Activated CD4-positive, alpha-beta T cell treated with anti-CD3 and anti-CD28 coated beads, Interleukin-2, amount 10 ng/mL, durations not matched to agents 24 days and 14 days (primary cell): ENCODE data around the gene JSRP1. TPM values are rescaled to one million over a fixed set of nuclear protein-coding genes. Genes with fewer than 3 reads are reported as not detected.

Experiments
- DNase-seq: peaks from one replicate; pipeline ENCODE4 v3.0.0; 2022
- H3K27ac Mint-ChIP-seq: one replicate; pipeline ENCODE4 v1.8.0; 2022; ENCODE audit warnings: mild to moderate bottlenecking, mixed read lengths
- H3K27me3 Mint-ChIP-seq: one replicate; pipeline ENCODE4 v1.8.0; 2022; ENCODE audit warnings: mixed read lengths
- H3K36me3 Mint-ChIP-seq: one replicate; pipeline ENCODE4 v1.8.0; 2022; ENCODE audit warnings: low read depth, mild to moderate bottlenecking, mixed read lengths
- H3K4me1 Mint-ChIP-seq: one replicate; pipeline ENCODE4 v1.8.0; 2021; ENCODE audit warnings: mixed read lengths
- H3K4me3 Mint-ChIP-seq: one replicate; pipeline ENCODE4 v1.8.0; 2022; ENCODE audit warnings: mild to moderate bottlenecking, moderate library complexity, mixed read lengths
- H3K9me3 Mint-ChIP-seq: one replicate; pipeline ENCODE4 v1.8.0; 2021; ENCODE audit warnings: mixed read lengths
- intact Hi-C: fragments of 100-400 bp; cut with micrococcal nuclease; formaldehyde crosslinking; loops from one replicate; pipeline ENCODE4 v1.15.1; 2023
- total RNA-seq: library from RNA; stranded (reverse); gene quantifications from 2 replicates; pipeline ENCODE4 v1.2.3, GENCODE V29; 2022

JSRP1 gene, protein sequence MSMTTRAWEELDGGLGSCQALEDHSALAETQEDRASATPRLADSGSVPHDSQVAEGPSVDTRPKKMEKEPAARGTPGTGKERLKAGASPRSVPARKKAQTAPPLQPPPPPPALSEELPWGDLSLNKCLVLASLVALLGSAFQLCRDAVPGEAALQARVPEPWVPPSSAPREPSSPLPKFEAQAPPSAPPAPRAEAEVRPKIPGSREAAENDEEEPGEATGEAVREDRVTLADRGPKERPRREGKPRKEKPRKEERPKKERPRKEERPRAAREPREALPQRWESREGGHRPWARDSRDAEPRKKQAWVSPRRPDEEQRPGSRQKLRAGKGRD
- 0.40 and 0.91 TPM in 2 replicates for total RNA-seq

GRCh38 chr19:2255982-2256685 lies at the start of gene JSRP1:
JSRP1 (minus strand) TSS chr19:2256417; CDS start chr19:2255314, 1,103 bp downstream.
- Mint-ChIP-seq H3K27me3 (peaks cover 15% of the 10 kb centered on the region), H3K27ac (peak within 1 kb of the TSS; percentile 94), H3K36me3 (no peaks in the 10 kb centered on the region), H3K9me3 (no peaks in the 10 kb centered on the region), H3K4me3 (no peak within 1 kb of the TSS), H3K4me1 (peaks cover 27% of the 10 kb centered on the region)
- no peak for DNase-seq
- intact Hi-C loops = no loop called here

DNA sequence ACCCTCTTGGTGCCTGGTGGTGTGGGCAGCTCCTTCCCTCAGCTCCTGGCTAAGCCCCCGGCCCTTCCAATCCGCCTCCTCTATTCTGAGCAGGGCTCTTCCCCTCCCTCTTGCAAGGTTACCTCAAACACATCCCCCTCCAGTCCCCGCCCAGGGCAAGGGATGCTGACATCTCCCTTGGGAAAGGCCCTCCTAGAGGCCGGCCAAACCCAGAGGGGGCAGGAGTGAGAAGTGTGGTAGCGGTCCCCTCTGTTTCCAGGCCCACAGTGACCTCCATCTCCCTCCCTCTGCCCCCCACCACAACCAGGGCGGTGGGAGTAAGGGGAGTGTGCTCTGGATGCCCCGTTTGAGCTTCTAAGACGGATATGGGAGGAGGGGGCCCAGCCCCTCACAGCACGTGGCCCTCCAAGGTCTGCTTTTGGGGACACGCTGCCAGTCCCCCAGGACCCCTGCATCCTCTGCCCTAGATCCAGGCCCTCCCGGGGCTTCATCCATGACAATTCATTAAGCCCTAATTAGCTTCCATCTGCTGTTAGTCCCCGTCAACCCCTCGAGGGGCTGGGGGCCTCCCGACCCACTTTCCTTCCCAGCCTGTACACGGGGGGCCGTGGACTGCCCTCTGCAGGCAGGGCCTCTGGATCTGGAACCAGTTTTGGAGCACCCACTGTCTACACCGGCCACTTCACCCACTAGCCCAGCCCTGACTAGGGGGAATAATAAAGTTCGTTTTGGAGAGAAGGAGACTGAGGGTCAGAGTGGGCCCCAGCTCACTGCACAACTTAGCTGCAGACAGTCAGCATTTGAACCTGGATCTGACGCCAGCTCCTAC lies 49.4 kb upstream of the JSRP1 start:
- H3K27ac Mint-ChIP-seq = no peak overlapping the region
- intact Hi-C loops = no loop called here
- no peaks in the 10 kb centered on the region for H3K9me3 Mint-ChIP-seq
- no peak overlapping the region for H3K4me3 Mint-ChIP-seq
- DNase-seq = no peak
- peaks cover 7% of the 10 kb centered on the region for H3K4me1 Mint-ChIP-seq
- H3K36me3 Mint-ChIP-seq = peaks cover 4% of the 10 kb centered on the region
- H3K27me3 Mint-ChIP-seq = peaks cover 64% of the 10 kb centered on the region

GRCh38 chr19:2303211-2303798 lies 47.1 kb upstream of the JSRP1 start:
- intact Hi-C loops = no loop called here
- H3K27me3 Mint-ChIP-seq = peaks cover 45% of the 10 kb centered on the region
- H3K9me3 Mint-ChIP-seq = no peaks in the 10 kb centered on the region
- H3K36me3 Mint-ChIP-seq = peaks cover 4% of the 10 kb centered on the region
- peaks cover 4% of the 10 kb centered on the region for H3K4me1 Mint-ChIP-seq
- no peak for DNase-seq
- H3K27ac Mint-ChIP-seq = no peak overlapping the region
- no peak overlapping the region for H3K4me3 Mint-ChIP-seq

- peaks cover 44% of the 10 kb centered on the region for H3K27me3 Mint-ChIP-seq
Observed at GRCh38 chr19:2302319-2303210, 46.3 kb upstream of the JSRP1 start.

DNA sequence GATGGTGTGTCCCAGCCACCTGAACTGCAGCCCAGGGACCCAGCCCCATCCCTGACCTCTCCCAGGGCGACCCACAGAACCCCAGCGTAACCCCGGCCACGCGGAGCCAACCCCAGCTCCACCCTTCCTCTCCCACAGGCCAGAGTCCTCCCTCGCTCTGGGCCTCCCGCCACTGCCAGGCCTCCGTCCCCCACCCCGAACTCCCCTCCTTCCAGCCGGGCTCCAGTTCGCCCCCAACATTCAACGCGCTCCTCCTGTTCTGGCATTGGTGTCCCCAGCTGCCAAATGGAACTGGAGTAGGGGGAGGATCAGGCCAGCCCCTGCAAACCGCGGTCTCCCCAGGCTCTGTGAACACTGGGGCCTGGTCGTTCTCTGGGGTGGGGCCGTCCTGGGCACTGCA lies 44.3 kb upstream of the JSRP1 start:
- Mint-ChIP-seq H3K4me1 (peaks cover 3% of the 10 kb centered on the region), H3K27ac (no peak overlapping the region), H3K9me3 (no peaks in the 10 kb centered on the region), H3K27me3 (peaks cover 30% of the 10 kb centered on the region), H3K4me3 (no peak overlapping the region), H3K36me3 (peaks cover 4% of the 10 kb centered on the region)
- intact Hi-C loops = no loop called here
- DNase-seq = no peak

More at GRCh38 chr19:2302319-2303210, 46.3 kb upstream of the JSRP1 start:
- no peak for DNase-seq
- H3K4me3 Mint-ChIP-seq = no peak overlapping the region
- no peak overlapping the region for H3K27ac Mint-ChIP-seq
- peaks cover 4% of the 10 kb centered on the region for H3K36me3 Mint-ChIP-seq
- intact Hi-C loops = no loop called here
- peaks cover 3% of the 10 kb centered on the region for H3K4me1 Mint-ChIP-seq
- H3K9me3 Mint-ChIP-seq = no peaks in the 10 kb centered on the region

DNA sequence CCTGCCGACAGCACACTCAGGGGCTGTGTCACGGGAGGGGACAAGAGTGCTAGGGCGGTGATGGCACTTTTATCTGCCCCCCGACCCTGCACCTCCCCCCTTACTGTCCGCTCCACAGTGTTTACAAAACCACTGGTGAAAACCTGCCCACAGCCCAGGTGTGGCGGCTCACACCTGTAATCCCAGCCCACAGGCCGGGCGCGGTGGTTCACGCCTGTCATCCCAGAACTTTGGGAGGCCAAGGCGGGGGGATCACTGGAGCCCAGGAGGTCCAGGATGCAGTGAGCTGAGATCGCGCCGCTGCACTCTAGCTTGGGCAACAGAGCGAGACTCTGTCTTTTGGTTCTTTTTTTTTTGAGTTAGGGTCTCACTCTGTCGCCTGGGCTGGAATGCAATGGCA lies 39.9 kb upstream of the JSRP1 start:
- intact Hi-C loops = no loop called here
- Mint-ChIP-seq H3K27me3 (peaks cover 2% of the 10 kb centered on the region), H3K4me1 (peaks cover 6% of the 10 kb centered on the region), H3K4me3 (no peak overlapping the region), H3K9me3 (no peaks in the 10 kb centered on the region), H3K27ac (no peak overlapping the region), H3K36me3 (peaks cover 13% of the 10 kb centered on the region)
- DNase-seq = no peak

- no peak overlapping the region for H3K4me3 Mint-ChIP-seq
- no peaks in the 10 kb centered on the region for H3K27me3 Mint-ChIP-seq
- no peak for DNase-seq
- intact Hi-C loops = no loop called here
- H3K27ac Mint-ChIP-seq = no peak overlapping the region
- H3K9me3 Mint-ChIP-seq = no peaks in the 10 kb centered on the region
- H3K4me1 Mint-ChIP-seq = peaks cover 6% of the 10 kb centered on the region
- peaks cover 13% of the 10 kb centered on the region for H3K36me3 Mint-ChIP-seq
Observed at GRCh38 chr19:2294687-2295335, 38.6 kb upstream of the JSRP1 start.

DNA sequence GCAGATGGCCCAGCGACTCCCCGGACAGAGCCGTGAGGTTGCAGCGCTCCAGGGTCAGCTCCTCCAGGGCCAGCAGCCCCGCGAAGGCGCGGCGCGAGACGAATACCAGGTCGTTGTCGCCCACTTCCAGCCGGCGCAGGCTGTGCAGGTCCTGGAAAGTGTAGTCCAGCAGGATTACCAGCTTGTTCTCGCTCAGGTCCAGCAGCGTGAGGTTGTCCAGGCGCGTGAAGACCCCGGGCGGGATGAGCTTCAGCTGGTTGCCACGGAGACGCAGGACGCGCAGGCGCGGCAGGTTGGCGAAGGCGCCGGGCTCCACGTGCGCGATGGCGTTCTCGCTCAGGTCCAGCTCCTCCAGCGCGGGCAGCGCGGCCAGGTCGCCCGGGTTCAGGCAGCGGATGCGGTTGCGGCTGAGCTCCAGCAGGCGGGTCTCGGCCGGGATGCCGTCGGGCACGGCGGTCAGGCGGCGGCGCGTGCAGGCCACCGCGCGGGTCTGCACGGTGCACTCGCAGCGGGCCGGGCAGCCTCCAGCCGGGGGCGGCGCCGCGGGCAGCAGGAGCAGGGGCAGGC lies 35.1 kb upstream of the JSRP1 start:
- Mint-ChIP-seq H3K27ac (no peak overlapping the region), H3K4me1 (peaks cover 25% of the 10 kb centered on the region), H3K4me3 (peak overlapping the region; percentile 85), H3K27me3 (no peaks in the 10 kb centered on the region), H3K36me3 (peaks cover 15% of the 10 kb centered on the region), H3K9me3 (no peaks in the 10 kb centered on the region)
- intact Hi-C loops = no loop called here
- no peak for DNase-seq

- H3K27me3 Mint-ChIP-seq = no peaks in the 10 kb centered on the region
- intact Hi-C loops = no loop called here
Observed at GRCh38 chr19:2290441-2291184, 34.4 kb upstream of the JSRP1 start.

DNA sequence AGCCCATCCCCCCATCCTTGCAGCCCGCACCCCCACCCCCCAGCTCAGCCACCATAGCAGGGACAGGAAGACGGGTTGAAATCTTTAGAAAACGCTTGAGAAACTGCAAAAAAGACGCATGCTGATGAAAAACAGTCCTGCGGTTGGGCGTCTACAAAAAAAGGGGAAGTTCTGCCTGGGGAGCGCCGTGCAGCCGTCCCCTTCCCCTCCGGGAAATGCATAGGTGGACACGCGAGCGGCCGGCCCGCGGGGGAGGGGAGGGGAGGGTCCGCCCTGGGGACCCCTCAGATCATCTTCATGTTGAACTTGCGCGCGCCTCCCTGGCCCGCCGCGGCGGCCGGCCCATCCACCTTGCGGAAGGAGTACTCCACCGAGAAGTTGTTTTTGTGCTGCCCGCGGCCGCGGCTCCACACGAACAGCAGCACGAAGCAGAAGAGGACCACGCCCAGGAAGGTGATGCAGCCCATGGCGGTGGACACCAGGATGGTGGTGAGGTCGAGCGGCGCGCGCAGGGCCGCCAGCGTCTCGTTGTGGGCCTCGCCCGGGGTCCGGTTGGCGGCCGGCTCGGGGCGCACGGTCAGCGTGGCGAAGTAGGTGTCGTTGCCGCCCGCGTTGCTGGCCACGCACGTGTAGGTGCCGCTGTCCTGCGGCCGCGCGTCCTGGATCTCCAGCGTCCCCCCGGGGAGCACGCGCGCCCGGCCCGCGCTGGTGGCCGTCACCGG lies 33.7 kb upstream of the JSRP1 start:
- DNase-seq = peak; percentile 92
- Mint-ChIP-seq H3K27ac (peak overlapping the region; percentile 90), H3K27me3 (no peaks in the 10 kb centered on the region), H3K36me3 (peaks cover 13% of the 10 kb centered on the region), H3K9me3 (no peaks in the 10 kb centered on the region), H3K4me3 (peak overlapping the region; percentile 85), H3K4me1 (peaks cover 23% of the 10 kb centered on the region)
- intact Hi-C loops = loop anchor here (5.0 kb wide), 1 partner anchor 37 kb away; the partner anchor contains the start of genes LSM7 and SPPL2B

More at GRCh38 chr19:2290441-2291184, 34.4 kb upstream of the JSRP1 start:
- Mint-ChIP-seq H3K36me3 (peaks cover 15% of the 10 kb centered on the region), H3K4me3 (peak overlapping the region; percentile 85), H3K9me3 (no peaks in the 10 kb centered on the region), H3K27ac (peak overlapping the region; percentile 65), H3K4me1 (peaks cover 25% of the 10 kb centered on the region)
- DNase-seq = peak; percentile 80
